Measurements from ENCODE around the gene YRDC. TPM values are rescaled to one million over a fixed set of nuclear protein-coding genes. Genes with fewer than 3 reads are reported as not detected.

YRDC gene
- total RNA-seq, 1 donor from 2014 or later, result 14.3 TPM

GRCh38 chr1:37831809-37832208 is 23.8 kb upstream of the YRDC start:
- no peak for DNase-seq (ENCODE audit: extremely low spot score, unreplicated experiment)
- Mint-ChIP-seq H3K36me3 (ENCODE audit: unreplicated experiment) (peaks cover 58% of the 10 kb centered on the region), H3K27me3 (ENCODE audit: unreplicated experiment) (no peaks in the 10 kb centered on the region), H3K9me3 (ENCODE audit: unreplicated experiment) (no peaks in the 10 kb centered on the region), H3K27ac (ENCODE audit: unreplicated experiment) (no peak overlapping the region), H3K4me3 (ENCODE audit: unreplicated experiment) (no peak overlapping the region), H3K4me1 (ENCODE audit: unreplicated experiment) (no peaks in the 10 kb centered on the region)
- TF ChIP-seq CTCF (IDR thresholded peaks at IDR 0.05), result no peak

GRCh38 chr1:37831109-37831508 is 23.1 kb upstream of the YRDC start:
- Mint-ChIP-seq H3K9me3 (ENCODE audit: unreplicated experiment) (no peaks in the 10 kb centered on the region), H3K27ac (ENCODE audit: unreplicated experiment) (no peak overlapping the region), H3K4me3 (ENCODE audit: unreplicated experiment) (no peak overlapping the region), H3K36me3 (ENCODE audit: unreplicated experiment) (peaks cover 57% of the 10 kb centered on the region), H3K4me1 (ENCODE audit: unreplicated experiment) (no peaks in the 10 kb centered on the region), H3K27me3 (ENCODE audit: unreplicated experiment) (no peaks in the 10 kb centered on the region)
- no peak for DNase-seq (ENCODE audit: extremely low spot score, unreplicated experiment)
- TF ChIP-seq CTCF (IDR thresholded peaks at IDR 0.05), result no peak

GRCh38 chr1:37828410-37829074 is 20.5 kb upstream of the YRDC start:
- Mint-ChIP-seq H3K27me3 (ENCODE audit: unreplicated experiment) (no peaks in the 10 kb centered on the region), H3K27ac (ENCODE audit: unreplicated experiment) (no peak overlapping the region), H3K4me1 (ENCODE audit: unreplicated experiment) (no peaks in the 10 kb centered on the region), H3K36me3 (ENCODE audit: unreplicated experiment) (peaks cover 40% of the 10 kb centered on the region), H3K9me3 (ENCODE audit: unreplicated experiment) (no peaks in the 10 kb centered on the region), H3K4me3 (ENCODE audit: unreplicated experiment) (no peak overlapping the region)
- DNase-seq (ENCODE audit: extremely low spot score, unreplicated experiment), result no peak
- no peak for TF ChIP-seq CTCF (IDR thresholded peaks at IDR 0.05)

GRCh38 chr1:37825506-37825905 is 17.5 kb upstream of the YRDC start:
- H3K36me3 Mint-ChIP-seq (ENCODE audit: unreplicated experiment), result peaks cover 37% of the 10 kb centered on the region

GRCh38 chr1:37824001-37824400 is 16.0 kb upstream of the YRDC start:
- Mint-ChIP-seq H3K27me3 (ENCODE audit: unreplicated experiment) (no peaks in the 10 kb centered on the region), H3K36me3 (ENCODE audit: unreplicated experiment) (peaks cover 35% of the 10 kb centered on the region), H3K9me3 (ENCODE audit: unreplicated experiment) (no peaks in the 10 kb centered on the region), H3K4me3 (ENCODE audit: unreplicated experiment) (no peak overlapping the region), H3K4me1 (ENCODE audit: unreplicated experiment) (no peaks in the 10 kb centered on the region), H3K27ac (ENCODE audit: unreplicated experiment) (no peak overlapping the region)
- no peak for DNase-seq (ENCODE audit: extremely low spot score, unreplicated experiment)
- TF ChIP-seq CTCF (IDR thresholded peaks at IDR 0.05), result no peak

More at GRCh38 chr1:37825506-37825905, 17.5 kb upstream of the YRDC start:
- Mint-ChIP-seq H3K4me1 (ENCODE audit: unreplicated experiment) (no peaks in the 10 kb centered on the region), H3K27ac (ENCODE audit: unreplicated experiment) (no peak overlapping the region), H3K27me3 (ENCODE audit: unreplicated experiment) (no peaks in the 10 kb centered on the region), H3K9me3 (ENCODE audit: unreplicated experiment) (no peaks in the 10 kb centered on the region), H3K4me3 (ENCODE audit: unreplicated experiment) (no peak overlapping the region)
- TF ChIP-seq CTCF (IDR thresholded peaks at IDR 0.05), result no peak
- DNase-seq (ENCODE audit: extremely low spot score, unreplicated experiment), result no peak
